H1 (cell line): Measurements from ENCODE around the gene VEGFD. TPM values are rescaled to one million over a fixed set of nuclear protein-coding genes. Genes with fewer than 3 reads are reported as not detected.

ENCODE experiments used
- CTCF ChIA-PET: fragments of 300-600 bp; sonication (Branson Sonifier 250); formaldehyde crosslinking; loops from one replicate; lab custom pipeline; 2021; ENCODE audit not compliant: partially characterized antibody; lab: Charles Lee
- POLR2A ChIA-PET: fragments of 300-600 bp; sonication (Branson Sonifier 250); formaldehyde crosslinking; loops from one replicate; lab custom pipeline; 2021; ENCODE audit warnings: inconsistent platforms; ENCODE audit not compliant: partially characterized antibody; lab: Charles Lee
- DNase-seq, 2 experiments: peaks; one replicate each; pipeline versions ENCODE4 v3.0.0 to v3.0.0-alpha.2; 2010 to 2022; ENCODE audit warnings: low spot score in 2 of 2, low read depth in 1 of 2, mixed read lengths in 1 of 2
- FAIRE-seq: peaks from 2 replicates; lab custom pipeline; 2011; peaks lifted over from hg19 to GRCh38; lab: Jason Lieb, UNC
- H2AFZ ChIP-seq: 2 replicates; pipeline ENCODE4 v1.8.1; 2012; ENCODE audit warnings: low read length, inconsistent platforms
- H2AK5ac ChIP-seq: 2 replicates; pipeline ENCODE4 v1.6.1; 2013; ENCODE audit warnings: low read depth, low read length
- H2BK120ac ChIP-seq: replicated peaks from 2 replicates; pipeline ENCODE3; 2013; ENCODE audit warnings: low read depth, low read length, inconsistent platforms
- H2BK12ac ChIP-seq: 2 replicates; pipeline ENCODE4 v1.6.1; 2013; ENCODE audit warnings: low read depth, low read length
- H2BK15ac ChIP-seq: 2 replicates; pipeline ENCODE4 v1.6.1; 2013; ENCODE audit warnings: low read length
- H2BK20ac ChIP-seq: 2 replicates; pipeline ENCODE4 v1.6.1; 2013; ENCODE audit warnings: low read length
- H2BK5ac ChIP-seq: 2 replicates; pipeline ENCODE4 v1.6.1; 2013; ENCODE audit warnings: low read depth, low read length
- H3K14ac ChIP-seq: 2 replicates; pipeline ENCODE4 v1.6.1; 2013; ENCODE audit warnings: inconsistent platforms; ENCODE audit not compliant: insufficient read length
- H3K18ac ChIP-seq: 2 replicates; pipeline ENCODE4 v1.6.1; 2013; ENCODE audit warnings: low read length; ENCODE audit errors: extremely low read depth
- H3K23ac ChIP-seq: 2 replicates; pipeline ENCODE4 v1.6.1; 2013; ENCODE audit warnings: inconsistent platforms; ENCODE audit not compliant: insufficient read length
- H3K23me2 ChIP-seq: 2 replicates; pipeline ENCODE4 v1.6.1; 2013; ENCODE audit warnings: low read depth, low read length
- H3K27ac ChIP-seq: 2 replicates; pipeline ENCODE4 v1.6.1; 2011; ENCODE audit warnings: low read depth, low read length, inconsistent platforms
- H3K27me3 ChIP-seq, 4 experiments: replicated peaks in 1 of 4; 1 replicate in 1 of 4; 2 replicates in 3 of 4; pipeline versions ENCODE4 v1.6.1 to v1.8.1; 2011 to 2013; ENCODE audit warnings: low read length in 3 of 4, mild to moderate bottlenecking in 3 of 4, inconsistent platforms in 2 of 4, mixed read lengths in 2 of 4, moderate library complexity in 1 of 4; ENCODE audit not compliant: control insufficient read depth in 3 of 4, insufficient read depth in 3 of 4; ENCODE audit errors: extremely low read depth in 1 of 4
- H3K36me3 ChIP-seq, 4 experiments: 2 replicates each; pipeline versions ENCODE4 v1.6.1 to v1.8.1; 2011 to 2013; ENCODE audit warnings: mild to moderate bottlenecking in 4 of 4, low read length in 3 of 4, moderate library complexity in 2 of 4, control low read depth in 1 of 4, inconsistent platforms in 1 of 4; ENCODE audit not compliant: insufficient read depth in 4 of 4, control insufficient read depth in 2 of 4
- H3K4ac ChIP-seq: replicated peaks from 2 replicates; pipeline ENCODE3; 2013; ENCODE audit warnings: low read length, low read depth, mixed read lengths, inconsistent platforms; ENCODE audit not compliant: insufficient read length
- H3K4me1 ChIP-seq, 4 experiments: replicated peaks in 1 of 4; 1 replicate in 1 of 4; 2 replicates in 3 of 4; pipeline versions ENCODE4 v1.6.1 to v1.8.1; 2011 to 2013; ENCODE audit warnings: low read length in 3 of 4, inconsistent platforms in 2 of 4, mixed read lengths in 1 of 4; ENCODE audit not compliant: insufficient read depth in 4 of 4, control insufficient read depth in 3 of 4
- H3K4me2 ChIP-seq, 2 experiments: 2 replicates each; pipeline versions ENCODE4 v1.6.1 to v1.8.1; 2011 to 2013; ENCODE audit warnings: low read depth in 2 of 2, low read length in 2 of 2, control low read depth in 1 of 2, inconsistent platforms in 1 of 2, mild to moderate bottlenecking in 1 of 2; ENCODE audit not compliant: insufficient read depth in 1 of 2
- H3K4me3 ChIP-seq, 4 experiments: fragments of 200-600, 300-600 bp in 1 of 4; sonication (generic), shearing (Covaris generic), sonication (Bioruptor Twin) in 1 of 4; 2 replicates each; pipeline versions ENCODE4 v1.5.1 to v1.8.1; 2011 to 2016; ENCODE audit warnings: low read length in 4 of 4, low read depth in 3 of 4, control low read depth in 2 of 4, inconsistent platforms in 2 of 4, mild to moderate bottlenecking in 2 of 4, mixed read lengths in 1 of 4, moderate library complexity in 1 of 4; ENCODE audit not compliant: insufficient read depth in 2 of 4; ENCODE audit errors: extremely low read depth in 1 of 4
- H3K56ac ChIP-seq: replicated peaks from 2 replicates; pipeline ENCODE3; 2013; ENCODE audit warnings: low read depth, mild to moderate bottlenecking, mixed read lengths, low read length, inconsistent platforms; ENCODE audit not compliant: insufficient read length
- H3K79me1 ChIP-seq: 2 replicates; pipeline ENCODE4 v1.6.1; 2013; ENCODE audit warnings: low read depth, low read length, control low read depth
- H3K79me2 ChIP-seq, 2 experiments: 2 replicates each; pipeline versions ENCODE4 v1.6.1 to v1.8.1; 2012 to 2013; ENCODE audit warnings: low read length in 2 of 2, mild to moderate bottlenecking in 2 of 2, inconsistent platforms in 1 of 2; ENCODE audit not compliant: insufficient read depth in 2 of 2, control insufficient read depth in 1 of 2
- H3K9ac ChIP-seq, 4 experiments: replicated peaks in 1 of 4; 1 replicate in 1 of 4; 2 replicates in 3 of 4; pipeline versions ENCODE4 v1.6.1 to v1.8.1; 2011 to 2013; ENCODE audit warnings: low read depth in 3 of 4, low read length in 3 of 4, control low read depth in 2 of 4, mild to moderate bottlenecking in 2 of 4, moderate library complexity in 2 of 4, inconsistent platforms in 1 of 4; ENCODE audit errors: extremely low read depth in 1 of 4
- H3K9me3 ChIP-seq, 2 experiments: 2 replicates each; pipeline versions ENCODE4 v1.6.1 to v1.8.1; 2012 to 2013; ENCODE audit warnings: mild to moderate bottlenecking in 2 of 2, moderate library complexity in 2 of 2, control low read depth in 1 of 2, inconsistent platforms in 1 of 2, low read depth in 1 of 2, low read length in 1 of 2, mixed read lengths in 1 of 2; ENCODE audit not compliant: insufficient read depth in 2 of 2
- H4K20me1 ChIP-seq, 2 experiments: replicated peaks in 1 of 2; 2 replicates each; pipeline versions ENCODE3 to v1.8.1; 2011 to 2013; ENCODE audit warnings: inconsistent platforms in 2 of 2, low read length in 2 of 2, mild to moderate bottlenecking in 1 of 2; ENCODE audit not compliant: insufficient read depth in 2 of 2, control insufficient read depth in 1 of 2
- H4K5ac ChIP-seq: 2 replicates; pipeline ENCODE4 v1.6.1; 2013; ENCODE audit warnings: low read length, low read depth, mixed read lengths, inconsistent platforms; ENCODE audit not compliant: insufficient read length
- H4K8ac ChIP-seq: 2 replicates; pipeline ENCODE4 v1.8.0; 2013; ENCODE audit warnings: mild to moderate bottlenecking, moderate library complexity, low read length, inconsistent platforms; ENCODE audit not compliant: insufficient read depth; ENCODE audit errors: extremely low read depth
- H4K91ac ChIP-seq: replicated peaks from 2 replicates; pipeline ENCODE3; 2013; ENCODE audit warnings: low read length, mixed read lengths, inconsistent platforms; ENCODE audit not compliant: insufficient read length
- ASH2L ChIP-seq: fragments of 200-600, 300-600 bp; sonication (generic); IDR thresholded peaks from one replicate; pipeline ENCODE4 v1.7.1; 2017; ENCODE audit warnings: low read length
- ATF2 ChIP-seq: IDR thresholded peaks from 2 replicates; pipeline ENCODE4 v1.6.1; 2012; ENCODE audit warnings: low read length, inconsistent platforms
- CBX8 ChIP-seq: fragments of 300-800, 300-1000 bp; sonication (generic); IDR thresholded peaks from 2 replicates; pipeline ENCODE4 v1.7.1; 2016; ENCODE audit warnings: low read depth, low read length, borderline replicate concordance
- CHD2 ChIP-seq: IDR thresholded peaks from 2 replicates; pipeline ENCODE4 v1.6.1; 2012; ENCODE audit warnings: low read length, improper control_type of control experiment
- EP300 ChIP-seq, 2 experiments: IDR thresholded peaks; 1 replicate in 1 of 2; 2 replicates in 1 of 2; pipeline ENCODE4 v1.6.1; 2011 to 2012; ENCODE audit warnings: low read depth in 2 of 2, low read length in 2 of 2, mild to moderate bottlenecking in 2 of 2, borderline replicate concordance in 1 of 2, inconsistent platforms in 1 of 2, moderate library complexity in 1 of 2
- GABPA ChIP-seq: IDR thresholded peaks from 2 replicates; pipeline ENCODE4 v1.6.1; 2011; ENCODE audit warnings: mild to moderate bottlenecking, low read length, moderate library complexity, borderline replicate concordance; ENCODE audit not compliant: insufficient read depth
- KDM1A ChIP-seq: fragments of 200-600, 300-600 bp; sonication (generic); IDR thresholded peaks from 2 replicates; pipeline ENCODE4 v1.7.1; 2016; ENCODE audit warnings: mild to moderate bottlenecking, low read length, borderline replicate concordance
- KDM5A ChIP-seq: fragments of 200-600 bp; IDR thresholded peaks from 2 replicates; pipeline ENCODE4 v1.7.1; 2012; ENCODE audit warnings: mild to moderate bottlenecking, low read length, inconsistent platforms, mixed read lengths
- RXRA ChIP-seq: IDR thresholded peaks from 2 replicates; pipeline ENCODE4 v1.6.1; 2011; ENCODE audit warnings: low read depth, mild to moderate bottlenecking, low read length, moderate library complexity; ENCODE audit not compliant: insufficient read depth
- SP1 ChIP-seq: IDR thresholded peaks from 2 replicates; pipeline ENCODE4 v1.6.1; 2011; ENCODE audit warnings: low read depth, low read length
- WGBS, 2 experiments: shearing (Covaris generic) in 1 of 2; methylation state at CpG; one replicate each; pipeline versions ENCODE4 v1.1.6 to v1.1.7; 2013 to 2015; ENCODE audit warnings: low lambda C conversion rate in 2 of 2, mixed read lengths in 2 of 2, inconsistent platforms in 1 of 2, low coverage in 1 of 2, missing lambda C conversion rate in 1 of 2; ENCODE audit not compliant: insufficient replicate concordance in 2 of 2, insufficient coverage in 1 of 2, insufficient read length in 1 of 2; ENCODE audit errors: extremely low coverage in 1 of 2, missing lambda C conversion rate in 1 of 2; 5-methylcytosine and 5-hydroxymethylcytosine counted together
- polyA plus RNA-seq, 7 experiments: library from polyadenylated mRNA; depleted of rRNA in 3 of 7; stranded (reverse) in 5 of 7; unstranded in 2 of 7; fragments of >200 nt in 5 of 7; fragments of 200-250 nt in 2 of 7; gene quantifications; 1 replicate in 5 of 7; 2 replicates in 1 of 7; 4 replicates in 1 of 7; pipeline versions ENCODE4 v1.2.1 to v1.2.3, GENCODE V29; 2011 to 2013; ENCODE audit warnings: missing spikeins in 2 of 7, mixed read lengths in 2 of 7
- total RNA-seq: library from RNA; stranded (reverse); fragmentation: NEBNext Ultra II Directional; extraction: Animal tissue kit (Norgen Biotek cat#: 25700); gene quantifications from 2 replicates; pipeline ENCODE4 v1.2.1, GENCODE V29; 2021

Gene VEGFD
- total and polyA plus RNA-seq, 2 of the 8 experiments (the other 6 are each of a cell fraction or from before 2014, with no cell fraction given): 0.06 TPM; not detected in 1

GRCh38 chrX:15310117-15310516 lies 74.1 kb downstream of the VEGFD start:
- POLR2A ChIA-PET: no interaction called here
- 76% methylated on average over 3 of the region's 3 CpGs; no CpG with 5 or more reads in 1 of the 2 experiments for WGBS, 2 experiments
- FAIRE-seq: no peak
- no peak for TF ChIP-seq ASH2L
- no peak for TF ChIP-seq KDM1A
- no peak for TF ChIP-seq ATF2
- no peak for TF ChIP-seq CHD2
- no peak for TF ChIP-seq KDM5A
- TF ChIP-seq RXRA: no peak
- no peak for TF ChIP-seq EP300 (IDR thresholded peaks at IDR 0.05; ENCODE audit: borderline replicate concordance in 1 of 2, low read depth in 2 of 2, low read length in 2 of 2)
- TF ChIP-seq GABPA: no peak
- TF ChIP-seq CBX8: no peak
- no peak for TF ChIP-seq SP1

More at GRCh38 chrX:15310117-15310516, 74.1 kb downstream of the VEGFD start:
- DNase-seq: no peak
- H3K18ac ChIP-seq: no peak overlapping the region
- no peak overlapping the region for H2BK120ac ChIP-seq
- H4K20me1 ChIP-seq: no peaks in the 10 kb centered on the region
- CTCF ChIA-PET: interaction anchor here (0.7 to 2.3 kb wide), 2 partner anchors 10 to 12 kb away, joined by 3 to 6 read pairs; no protein-coding TSS in a partner anchor
- H3K79me2 ChIP-seq: no peaks in the 10 kb centered on the region
- no peak overlapping the region for H2BK12ac ChIP-seq
- no peak overlapping the region for H3K23ac ChIP-seq
- H3K23me2 ChIP-seq: no peaks in the 10 kb centered on the region
- no peaks in the 10 kb centered on the region for H3K36me3 ChIP-seq
- no peak overlapping the region for H3K4ac ChIP-seq
- H4K5ac ChIP-seq: no peak overlapping the region
- no peak overlapping the region for H3K14ac ChIP-seq
- H3K9me3 ChIP-seq: no peaks in the 10 kb centered on the region
- no peaks in the 10 kb centered on the region for H3K27me3 ChIP-seq
- H4K91ac ChIP-seq: no peak overlapping the region
- no peak overlapping the region for H2BK5ac ChIP-seq
- H2AFZ ChIP-seq: no peak overlapping the region
- no peak overlapping the region for H3K56ac ChIP-seq
- no peak overlapping the region for H4K8ac ChIP-seq
- H2BK20ac ChIP-seq: no peak overlapping the region
- no peak overlapping the region for H3K4me3 ChIP-seq
- H3K79me1 ChIP-seq: no peaks in the 10 kb centered on the region
- H3K4me2 ChIP-seq: no peak overlapping the region
- H3K4me1 ChIP-seq: no peaks in the 10 kb centered on the region
- H3K27ac ChIP-seq: no peak overlapping the region
- H3K9ac ChIP-seq: no peak overlapping the region
- no peak overlapping the region for H2AK5ac ChIP-seq
- H2BK15ac ChIP-seq: no peak overlapping the region
